NCI-H2029 treated with DMSO at 0.1 percent for 48 hours (cell line): ENCODE data around the gene GLCCI1.
"Not testable (repeated sequence)": the region's sequence is repeated elsewhere in the genome, so short reads cannot be mapped to it uniquely, and the experiment has no call there.

Experiments used
- DNase-seq: peaks from one replicate; lab custom pipeline; 2025; lab: John Stamatoyannopoulos, UW

The GLCCI1 gene

DNA sequence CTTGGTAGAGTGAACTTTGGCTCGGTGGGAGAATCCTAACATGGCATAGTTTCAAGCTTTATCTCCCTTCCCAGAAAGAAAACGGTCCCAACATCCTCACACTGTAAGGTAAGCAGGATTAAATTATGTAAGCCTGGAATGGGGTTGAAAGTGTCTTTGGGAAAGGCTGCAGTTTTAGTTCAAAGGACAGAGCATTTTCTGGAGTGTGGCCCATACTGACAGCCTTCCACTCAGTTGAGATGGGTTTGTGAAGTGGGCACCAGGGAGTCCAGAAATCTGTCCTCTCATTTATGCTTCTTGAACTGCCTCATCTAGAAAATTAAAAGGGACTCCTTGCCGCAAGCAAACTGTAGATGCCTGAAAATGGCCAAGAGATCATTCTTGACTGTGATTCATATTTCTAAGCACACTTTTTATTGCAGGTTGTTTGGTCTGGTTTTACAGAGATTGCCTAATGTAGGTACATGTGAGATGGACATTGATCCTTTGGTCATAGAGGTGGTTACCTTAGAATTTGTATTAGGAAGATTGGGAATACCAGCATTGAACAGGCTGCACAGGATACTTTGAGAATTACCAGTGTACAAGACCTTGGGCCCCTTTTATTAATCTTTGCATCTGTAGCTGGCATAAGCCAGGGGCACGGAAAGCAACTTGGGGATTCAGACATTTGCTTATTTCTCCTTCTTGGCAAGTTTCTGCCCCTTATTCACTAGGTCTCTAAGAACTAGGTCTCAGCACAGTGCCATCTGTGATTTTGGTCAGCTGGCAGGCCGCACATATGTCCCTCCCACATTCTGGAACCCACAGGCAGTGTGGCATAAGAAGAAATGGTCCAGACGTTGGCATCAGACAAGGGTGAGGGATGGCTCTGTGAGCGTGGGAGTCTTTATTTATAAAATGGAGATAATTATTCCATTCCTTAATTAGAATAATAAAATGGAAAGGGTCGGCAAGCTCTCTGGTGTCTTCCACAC is 125.9 kb downstream of the GLCCI1 start:
- DNase-seq: no peak

DNA sequence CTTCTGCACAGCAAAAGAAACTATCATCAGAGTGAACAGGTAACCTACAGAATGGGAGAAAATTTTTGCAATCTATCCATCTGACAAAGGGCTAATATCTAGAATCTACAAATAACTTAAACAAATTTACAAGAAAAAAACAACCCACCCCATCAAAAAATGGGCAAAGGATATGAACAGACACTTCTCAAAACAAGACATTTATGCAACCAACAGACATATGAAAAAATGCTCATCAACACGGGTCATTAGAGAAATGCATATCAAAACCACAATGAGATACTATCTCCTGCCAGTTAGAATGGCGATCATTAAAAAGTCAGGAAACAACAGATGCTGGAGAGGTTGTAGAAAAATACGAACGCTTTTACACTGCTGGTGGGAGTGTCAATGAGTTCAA is 132.7 kb downstream of the GLCCI1 start:
- not testable (repeated sequence) for DNase-seq

DNA sequence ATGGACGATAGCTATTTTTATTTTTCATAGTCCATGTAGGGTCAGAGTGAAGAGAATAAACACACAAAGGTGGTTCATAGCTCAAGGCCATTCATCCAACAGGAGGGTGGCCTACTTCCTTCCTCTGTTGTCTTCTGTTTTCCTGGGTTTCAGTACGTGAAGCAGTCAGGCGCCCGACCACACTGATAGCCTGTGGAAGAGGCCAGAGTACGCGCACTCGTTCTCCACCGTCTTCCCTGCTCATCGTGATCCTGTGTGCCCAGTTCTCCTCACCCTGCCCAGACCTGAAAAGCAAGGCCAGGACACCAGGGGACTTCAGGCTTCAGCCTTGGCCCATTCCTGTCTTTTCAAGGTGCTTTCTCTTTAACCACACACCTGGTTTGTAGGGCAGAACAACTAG is 134.7 kb downstream of the GLCCI1 start:
- no peak for DNase-seq

DNA sequence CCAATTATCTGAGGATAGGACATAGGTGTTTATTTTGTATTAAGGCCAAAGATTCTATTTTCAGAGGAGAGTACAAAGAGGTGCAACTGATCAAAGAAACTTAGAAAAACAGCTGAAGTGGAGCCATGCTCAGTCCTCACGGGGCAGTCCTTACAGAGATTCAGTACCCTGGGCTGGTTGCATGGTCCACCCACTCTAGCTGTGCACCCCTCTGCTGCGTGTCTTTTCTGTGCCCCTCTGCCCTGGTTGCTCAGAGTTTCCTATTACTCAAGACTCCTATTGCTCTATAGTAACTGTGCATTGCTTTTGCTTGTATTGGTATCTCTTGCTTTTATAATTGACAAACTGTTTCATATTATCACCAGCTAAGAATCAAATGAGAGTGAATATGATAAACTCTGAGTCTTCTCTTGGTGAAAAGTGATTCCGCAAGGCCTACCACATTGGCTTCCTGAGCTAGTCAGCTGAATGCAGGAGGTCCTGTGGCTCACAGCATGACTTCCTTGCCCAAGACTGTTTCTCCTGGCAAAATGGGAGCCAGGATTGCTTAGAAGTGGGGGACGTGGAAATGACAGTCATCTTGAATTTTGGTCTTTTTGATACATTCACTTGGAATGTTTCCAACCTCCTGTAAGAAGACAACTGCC is 137.0 kb downstream of the GLCCI1 start:
- no peak for DNase-seq

DNA sequence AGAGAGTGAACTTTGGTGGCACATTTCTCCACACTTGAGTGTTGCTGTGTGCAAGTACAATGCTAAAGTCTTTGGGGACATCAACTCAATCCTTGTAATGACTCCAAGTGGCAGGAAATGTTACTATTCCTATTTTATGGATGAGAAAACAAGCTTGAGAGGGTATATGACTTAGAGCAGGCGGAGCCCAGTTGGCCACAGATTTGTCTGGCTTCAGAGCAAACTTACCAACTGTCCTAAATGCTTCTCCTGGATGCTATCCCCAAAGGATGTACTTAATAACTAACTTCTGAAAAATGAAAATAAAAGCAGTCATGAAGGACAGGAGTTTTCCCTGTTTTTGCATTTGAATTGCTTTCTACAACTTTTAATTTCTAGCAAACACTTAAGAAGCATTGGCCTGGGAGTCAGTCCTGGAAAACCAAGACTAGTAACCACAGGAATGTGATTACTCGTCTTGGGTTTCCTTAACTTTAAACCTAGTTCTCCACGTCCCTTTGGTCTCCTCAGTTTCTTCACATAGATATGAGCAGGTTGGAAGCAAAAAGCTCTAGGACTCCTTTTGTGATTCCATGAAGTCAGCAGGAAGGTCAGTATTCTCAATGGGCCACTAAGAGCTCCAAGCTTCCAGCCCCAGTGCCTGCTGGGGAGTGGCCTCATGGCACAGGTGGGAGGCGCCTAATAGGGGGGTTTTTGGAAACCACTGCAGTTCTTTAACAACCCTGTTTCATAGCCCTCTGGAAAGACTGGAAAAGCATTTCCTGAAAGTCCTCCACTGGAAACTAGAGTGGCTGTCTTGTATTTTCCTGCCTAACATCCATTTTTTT is 140.8 kb downstream of the GLCCI1 start:
- no peak for DNase-seq

DNA sequence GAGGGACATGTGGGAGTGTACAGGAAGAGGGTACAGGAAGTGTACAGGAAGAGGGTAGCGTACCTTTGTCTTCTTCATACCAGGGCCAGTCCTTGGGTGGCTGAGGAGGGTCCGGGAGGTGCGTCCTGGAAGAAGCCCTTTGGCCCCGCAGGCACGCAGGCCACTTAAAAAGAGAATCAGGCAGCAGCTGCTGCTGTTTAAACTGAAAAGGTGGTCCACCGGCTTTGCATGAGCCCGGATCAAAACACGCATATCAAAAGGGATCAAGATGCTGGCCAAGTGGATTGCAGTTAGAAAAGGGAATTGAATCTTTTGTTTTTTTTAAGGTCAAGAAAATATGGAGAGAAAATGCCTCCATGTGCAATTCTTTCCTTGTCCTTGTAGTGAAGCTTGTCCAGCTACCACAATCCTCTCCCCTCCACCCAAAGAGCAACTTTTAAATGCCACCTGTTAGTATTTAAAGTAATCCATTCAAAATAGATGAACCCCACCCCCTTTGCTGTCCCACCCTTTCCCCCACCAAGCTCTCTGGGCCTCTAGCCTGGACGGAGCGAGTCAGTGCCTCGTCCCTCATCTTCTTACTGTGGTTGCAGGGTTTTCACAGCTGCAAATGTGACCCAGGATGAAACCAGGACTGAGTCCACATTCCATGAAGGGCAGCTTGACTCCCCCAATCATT is 142.8 kb downstream of the GLCCI1 start:
- no peak for DNase-seq

DNA sequence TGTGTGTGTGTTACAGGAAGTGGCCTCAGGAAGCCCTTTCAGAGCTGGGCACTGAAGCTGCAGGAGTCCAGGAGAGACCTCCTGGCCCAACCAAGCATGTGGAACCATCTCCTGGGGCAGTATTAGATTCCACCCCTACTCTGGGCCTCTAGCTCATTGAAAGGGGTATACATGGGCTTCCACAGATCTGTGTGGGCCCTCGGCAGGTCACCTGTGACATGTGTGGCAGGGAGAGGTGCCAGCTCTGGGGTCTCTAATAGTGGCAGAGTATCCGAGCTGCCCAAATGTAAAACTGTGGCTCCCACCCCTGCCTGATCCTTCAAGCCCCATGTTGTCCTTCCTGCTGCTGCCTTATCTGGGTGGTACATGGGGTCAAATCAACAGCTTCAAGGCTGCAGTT is 144.1 kb downstream of the GLCCI1 start:
- no peak for DNase-seq

DNA sequence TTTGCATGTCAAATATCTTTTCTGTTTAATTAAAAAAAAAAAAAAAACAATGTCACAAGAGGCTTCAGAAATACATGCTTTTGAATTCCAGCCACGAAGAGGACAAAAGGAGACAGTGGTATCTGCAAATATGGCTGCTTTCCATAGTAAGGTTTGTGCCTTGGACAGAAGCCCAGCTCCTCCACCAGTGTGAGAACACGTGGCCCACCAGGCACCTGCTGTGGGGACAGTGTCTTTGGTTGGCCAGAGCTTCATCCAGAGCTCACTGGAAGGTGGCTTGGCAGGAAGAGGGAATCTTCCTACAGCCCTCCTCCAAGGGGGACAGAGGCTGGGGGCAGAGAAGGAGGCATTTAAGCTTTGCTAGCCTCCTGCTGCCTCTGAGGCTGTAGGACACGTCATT is 144.6 kb downstream of the GLCCI1 start:
- DNase-seq: peak; percentile 78

DNA sequence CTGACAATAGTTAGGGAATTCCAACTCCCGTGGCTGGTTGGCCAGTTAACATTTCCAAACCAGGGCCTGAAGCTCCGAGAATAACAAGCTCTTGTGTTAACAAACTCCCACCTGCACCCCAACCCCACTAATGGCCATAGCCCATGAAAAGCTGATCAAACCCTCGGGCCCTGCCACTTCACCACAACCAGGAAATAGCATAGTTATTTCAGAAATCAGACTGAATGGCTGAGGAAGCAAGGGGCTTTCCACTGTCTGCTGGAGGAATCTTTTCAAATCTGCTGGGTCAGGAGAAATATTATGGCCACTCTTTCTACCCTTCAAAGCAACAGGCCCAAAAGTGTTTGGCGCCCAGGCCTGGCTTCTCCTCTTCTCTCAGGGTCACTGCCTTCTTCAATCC is 145.6 kb downstream of the GLCCI1 start:
- DNase-seq: no peak

DNA sequence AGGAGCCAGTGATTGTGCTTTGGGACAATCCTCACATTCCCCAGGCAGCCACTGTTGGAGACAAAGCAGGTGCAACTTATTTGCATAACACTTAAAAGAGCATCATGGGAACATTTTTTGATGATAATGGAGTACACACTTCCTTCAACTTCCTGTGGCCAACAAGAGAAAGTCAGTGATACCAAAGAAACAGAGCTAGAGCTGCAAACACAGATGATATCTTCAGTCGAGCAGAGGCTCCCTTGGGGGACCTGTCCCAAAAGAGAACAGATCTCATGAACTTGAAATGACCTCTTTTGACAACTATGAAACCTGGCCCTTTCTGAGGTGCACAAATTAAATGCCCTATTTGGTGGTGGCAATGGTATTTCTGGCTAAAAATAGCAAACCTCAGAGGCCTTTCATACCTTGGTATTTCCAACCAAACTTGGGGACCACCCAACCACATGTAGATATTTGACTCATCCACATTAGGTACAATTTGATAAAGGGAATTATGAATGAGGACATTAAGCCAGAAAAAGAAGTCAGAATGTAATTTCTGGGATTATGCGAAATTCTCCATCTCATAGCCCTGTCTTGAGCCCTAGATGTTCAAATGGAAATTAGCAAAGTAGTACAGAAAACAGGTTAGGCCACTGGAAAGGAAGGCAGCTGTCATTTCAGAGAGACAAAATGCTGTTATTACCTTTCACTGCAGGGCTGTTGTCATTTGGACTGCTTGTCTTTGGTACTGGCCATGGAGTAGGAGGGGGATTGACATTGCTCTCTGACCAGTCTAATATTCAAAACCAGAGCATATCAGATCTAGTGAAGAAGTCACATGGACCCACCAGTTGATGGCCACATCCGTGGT is 147.2 kb downstream of the GLCCI1 start:
- no peak for DNase-seq

DNA sequence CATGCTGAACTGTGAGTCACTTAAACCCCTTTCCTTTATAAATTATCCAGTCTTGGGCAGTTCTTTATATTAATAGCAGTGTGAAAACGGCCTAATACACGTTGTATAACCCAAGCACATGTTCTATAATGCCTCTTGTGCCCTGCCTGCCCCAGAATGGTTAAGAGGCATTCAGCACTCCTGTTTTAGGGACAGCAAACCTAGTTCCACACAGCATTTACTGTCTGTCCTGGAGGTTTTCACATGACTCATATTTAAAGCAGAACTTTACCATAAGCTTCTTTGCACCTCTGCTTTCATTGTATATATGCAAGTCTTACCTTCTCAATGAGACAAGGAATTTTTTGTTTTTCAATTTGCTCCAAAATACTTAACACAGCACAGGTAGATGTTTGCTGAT is 148.6 kb downstream of the GLCCI1 start:
- no peak for DNase-seq

DNA sequence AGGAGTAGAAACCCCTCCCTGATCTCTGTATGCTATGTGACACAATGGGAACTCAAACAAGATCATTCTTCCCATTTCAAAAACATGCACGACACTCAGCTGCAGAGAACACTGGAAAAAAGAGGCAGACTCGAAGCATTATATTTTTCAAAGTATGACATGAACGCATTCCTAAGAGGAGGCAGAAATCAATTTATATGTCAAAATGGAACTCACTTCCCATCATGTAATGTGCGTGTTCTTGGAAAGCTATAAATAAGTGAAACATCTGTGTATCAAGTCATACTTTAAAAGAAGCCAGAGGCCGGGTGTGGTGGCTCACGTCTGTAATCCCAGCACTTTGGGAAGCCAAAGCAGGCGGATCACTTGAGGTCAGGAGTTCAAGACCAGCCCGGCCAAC is 150.7 kb downstream of the GLCCI1 start:
- no peak for DNase-seq

DNA sequence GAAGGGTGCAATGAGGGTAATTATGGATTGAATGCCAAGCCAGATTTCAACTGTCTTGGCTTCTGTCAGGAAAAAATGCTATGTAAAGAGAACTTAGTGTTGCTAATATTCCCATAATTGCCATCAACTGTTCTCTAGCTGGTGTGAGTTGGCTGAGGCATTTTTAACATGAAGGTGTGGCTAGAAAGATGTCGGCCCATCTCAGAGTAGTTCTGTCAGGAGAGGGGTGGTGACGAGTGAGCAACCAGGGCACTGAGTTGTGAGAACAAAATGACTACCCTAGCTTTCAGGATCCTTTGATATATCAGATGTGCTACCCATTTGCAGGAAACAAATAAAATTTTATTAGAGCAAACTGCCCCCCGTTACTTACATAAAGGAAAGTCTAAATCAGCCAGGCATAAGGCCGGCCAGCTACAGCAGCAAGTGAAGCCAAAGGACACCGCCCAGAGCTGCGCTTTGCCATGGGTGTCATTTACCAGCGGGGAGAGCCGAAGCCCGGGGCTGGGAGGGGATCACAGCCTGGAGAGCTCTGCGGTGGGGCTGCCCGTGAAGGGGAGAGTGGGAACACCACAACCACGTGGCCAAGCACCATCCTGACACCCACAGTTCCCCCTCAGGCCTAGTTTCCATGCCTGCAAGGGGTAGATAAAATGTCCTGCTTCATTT is 151.9 kb downstream of the GLCCI1 start:
- no peak for DNase-seq

DNA sequence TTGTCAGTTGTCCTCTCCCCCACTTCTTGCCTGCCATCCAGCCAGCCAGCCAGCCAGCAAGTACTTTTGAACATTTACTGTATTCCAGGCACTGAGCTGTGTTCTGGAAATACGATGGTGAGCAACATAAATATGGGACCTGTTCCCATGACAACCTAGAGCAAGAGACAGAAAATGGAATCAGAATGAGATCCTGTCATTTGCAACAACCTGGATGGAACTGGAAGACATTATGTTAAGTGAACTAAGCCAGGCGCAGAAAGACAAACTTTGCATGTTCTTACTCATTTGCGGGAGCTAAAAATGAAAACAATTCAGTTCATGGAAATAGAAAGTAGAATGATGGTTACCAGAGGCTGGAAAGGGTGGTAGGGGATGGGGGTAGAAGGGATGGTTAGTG is 152.6 kb downstream of the GLCCI1 start:
- DNase-seq: no peak

DNA sequence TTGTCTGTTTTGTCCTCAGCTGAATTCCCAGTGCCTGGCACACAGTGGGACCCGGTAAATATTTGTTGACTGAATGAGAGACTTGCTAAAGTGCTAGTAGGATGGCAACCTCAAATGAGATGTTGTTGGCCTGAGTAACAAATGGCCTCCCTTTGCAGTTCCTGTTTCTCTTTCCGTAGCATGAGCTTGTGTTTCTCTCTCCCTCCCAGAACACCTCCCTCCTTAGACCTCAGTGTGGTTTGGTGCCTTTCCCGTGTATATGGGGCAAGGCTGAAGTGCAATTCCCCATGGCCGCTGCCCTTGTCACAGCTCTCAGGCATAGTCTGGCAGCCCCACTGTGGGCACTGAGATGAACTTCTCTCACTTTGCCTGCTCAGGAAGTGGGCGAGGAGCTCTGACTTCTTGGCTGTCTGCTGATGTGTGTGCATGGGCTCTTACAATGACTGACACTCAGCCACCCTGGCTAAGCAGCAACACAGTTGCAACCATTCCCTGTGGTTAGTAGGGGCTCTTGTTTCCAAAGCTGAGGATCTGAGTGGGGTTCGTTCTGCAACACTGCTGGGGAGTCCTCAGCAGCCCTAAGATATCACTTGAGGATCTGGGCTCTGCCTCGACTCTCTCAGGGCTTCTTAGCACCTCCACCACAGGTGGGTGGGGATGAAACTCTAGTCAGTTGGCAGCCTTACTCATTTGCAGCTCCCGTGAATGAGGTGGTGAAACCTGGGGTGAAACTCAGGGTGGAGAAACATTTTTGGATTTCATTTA is 157.3 kb downstream of the GLCCI1 start:
- no peak for DNase-seq

DNA sequence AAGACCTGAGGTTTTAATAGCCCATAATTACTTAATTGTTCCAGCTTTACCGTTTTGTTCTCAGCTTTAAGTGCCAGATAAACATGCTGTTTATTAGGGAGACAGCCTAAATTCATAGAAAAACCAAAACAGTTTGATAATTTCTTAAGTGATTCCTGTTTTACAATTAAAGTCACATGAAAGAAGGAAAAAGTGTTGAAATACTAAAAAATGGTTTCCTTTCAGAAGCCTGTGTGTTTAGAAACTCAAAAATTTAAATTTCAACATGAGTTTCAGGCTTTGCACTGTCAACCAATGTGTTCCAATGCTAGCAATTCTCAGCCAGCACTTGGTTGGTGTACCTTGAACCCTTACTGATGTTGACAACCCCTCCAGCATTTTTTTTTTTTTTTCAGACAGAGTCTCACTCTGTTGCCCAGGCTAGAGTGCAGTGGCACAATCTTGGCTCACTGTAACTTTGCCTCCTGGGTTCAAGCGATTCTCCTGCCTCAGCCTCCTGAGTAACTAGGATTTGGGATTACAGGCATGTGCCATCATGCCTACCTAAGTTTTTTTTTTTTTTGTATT is 158.1 kb downstream of the GLCCI1 start:
- no peak for DNase-seq

DNA sequence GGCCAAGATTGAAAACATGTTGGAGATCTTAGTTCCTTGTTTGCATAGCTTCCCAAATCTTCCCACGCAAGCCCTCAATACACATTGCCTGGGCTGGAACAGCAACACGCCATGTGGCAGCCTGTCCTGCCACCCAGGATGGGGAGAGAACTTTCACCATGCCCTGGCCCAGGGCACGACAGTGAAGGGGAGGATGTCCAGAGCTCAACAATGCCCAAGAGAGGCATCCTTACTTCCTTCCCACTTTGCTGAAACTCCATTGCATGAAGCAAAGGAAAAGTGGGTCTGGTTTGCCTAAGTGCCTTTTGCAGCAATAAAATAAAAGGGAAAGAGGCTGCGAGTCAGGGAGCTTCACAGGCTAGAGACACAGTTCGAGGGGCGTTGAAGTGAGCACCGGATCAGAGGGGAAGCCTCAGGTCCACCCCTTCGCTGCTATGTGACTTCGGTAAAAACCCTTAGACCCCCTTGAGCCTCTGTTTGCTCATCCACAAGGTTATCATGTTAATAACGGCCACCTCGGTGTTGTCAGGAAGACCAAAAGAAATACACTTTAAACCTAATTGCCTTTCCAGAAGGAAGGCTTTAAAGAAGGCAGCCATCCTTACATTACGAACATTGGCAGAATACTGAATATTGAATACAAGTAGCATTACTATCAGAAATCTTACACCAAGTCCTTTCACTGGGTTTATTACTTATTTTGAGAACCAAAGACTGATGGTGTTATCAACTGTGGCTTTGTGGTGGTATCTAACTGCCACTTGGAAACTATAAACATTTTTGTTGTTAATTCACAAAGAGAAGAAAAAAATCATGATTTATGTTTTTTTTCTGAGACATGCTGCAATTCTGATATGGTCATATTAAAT is 160.1 kb downstream of the GLCCI1 start:
- no peak for DNase-seq

DNA sequence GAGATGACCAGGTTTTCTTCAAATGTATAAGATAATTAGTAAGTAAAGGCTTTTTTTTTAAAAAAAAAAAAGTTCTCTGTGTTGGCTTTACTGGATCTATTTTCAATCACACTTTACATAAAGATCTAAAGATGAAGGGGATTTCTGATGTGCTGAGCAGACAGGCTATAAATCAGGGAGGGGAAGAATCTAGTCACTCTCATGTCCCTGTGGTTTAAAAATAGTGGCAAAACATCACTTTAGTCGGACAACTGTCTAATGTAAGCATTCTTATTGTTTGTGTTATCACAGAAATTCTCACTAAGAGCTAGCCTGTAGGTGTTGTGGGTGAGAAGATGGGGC is 160.7 kb downstream of the GLCCI1 start:
- no peak for DNase-seq
